HG03571 (cell line): ENCODE data around the gene AP1G1.
"Not testable (repeated sequence)": the region's sequence is repeated elsewhere in the genome, so short reads cannot be mapped to it uniquely, and the experiment has no call there.

Experiments
- ATAC-seq: cut with Tn5 transposase; IDR thresholded peaks from one replicate; pipeline ENCODE4 v1.9.1; 2021; ENCODE audit not compliant: unreplicated experiment

The AP1G1 gene

DNA sequence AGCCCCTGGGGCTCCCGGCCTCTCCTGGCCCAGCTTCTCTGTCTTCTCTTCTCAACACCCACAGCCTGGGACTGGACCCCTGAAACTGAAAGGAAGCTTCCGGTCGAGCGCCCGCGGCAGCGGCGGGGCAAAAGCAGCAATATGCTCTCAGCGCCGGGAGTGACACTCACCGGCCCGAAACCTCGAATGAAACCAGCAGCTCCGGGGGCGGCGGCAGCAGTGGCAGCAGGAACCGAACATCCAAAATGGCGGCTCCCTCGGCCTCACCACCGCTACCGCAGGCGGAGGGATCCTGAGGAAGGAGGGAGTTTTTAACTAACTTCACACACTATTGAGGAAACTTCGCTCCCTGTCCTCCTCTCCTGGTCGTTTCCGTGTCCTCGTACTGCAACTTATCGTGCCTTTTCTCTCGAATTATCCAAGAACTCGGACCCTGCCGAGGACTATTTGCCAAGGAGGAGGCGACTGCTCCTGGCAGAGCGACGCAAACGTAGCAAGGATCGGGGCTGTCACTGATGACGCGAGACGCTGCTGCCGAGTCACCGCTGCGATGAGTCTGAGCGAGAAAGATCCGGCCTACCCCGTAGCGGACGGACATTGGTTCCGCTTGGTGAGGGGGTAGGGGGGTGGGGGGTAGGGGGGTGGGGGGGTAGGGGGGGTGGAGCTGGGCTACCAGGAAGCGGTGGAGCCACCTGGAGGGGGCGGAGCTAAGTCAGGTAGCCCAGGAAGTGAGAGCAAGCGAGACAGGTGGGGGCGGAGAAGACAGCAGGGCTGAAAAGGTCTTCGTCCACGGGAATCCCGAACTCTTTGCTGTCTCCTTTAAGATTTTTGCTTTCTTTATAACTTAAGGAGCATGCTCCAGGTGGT is at the start of gene AP1G1:
Gene AP1G1, minus strand, starts transcription at position 242 of the 867 bp plus-strand sequence. CDS start 19,355 bp downstream, outside the sequence.
- ATAC-seq = peak; percentile 71

DNA sequence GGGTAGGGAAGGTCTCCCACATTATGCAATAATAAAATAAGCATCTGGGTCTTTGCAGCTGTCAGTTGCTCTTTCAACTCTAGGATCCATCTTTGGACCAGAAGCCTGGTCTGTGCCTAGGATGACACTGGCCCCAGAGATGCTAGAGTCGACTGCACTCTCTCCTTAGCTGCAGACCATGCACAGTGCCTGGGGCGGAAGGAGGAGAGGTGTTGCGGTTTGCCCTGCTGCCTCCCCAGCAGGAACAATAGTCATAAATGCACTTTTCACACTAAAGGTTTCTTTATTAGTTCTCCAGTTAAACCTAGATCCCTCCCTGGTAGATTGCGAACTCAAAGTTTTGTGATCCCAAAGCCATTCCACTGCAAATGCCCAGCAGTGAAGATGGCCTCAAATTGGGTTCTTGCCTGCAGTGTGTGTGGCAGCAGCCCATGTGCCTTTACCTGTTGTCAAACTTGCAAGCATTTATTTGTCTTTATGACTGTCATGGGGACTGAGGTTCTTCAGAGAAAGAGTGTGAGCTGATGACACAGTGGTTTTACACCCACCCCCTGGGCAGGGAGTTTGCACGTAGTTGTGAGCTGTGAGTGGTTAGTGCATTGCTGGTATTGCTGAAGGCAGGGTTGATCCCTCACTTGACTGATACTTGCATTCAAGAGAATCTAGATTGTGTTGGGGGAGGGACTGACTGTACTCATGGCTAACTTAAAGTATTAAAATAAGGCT is 47.5 kb upstream of the AP1G1 start:
- no peak for ATAC-seq

DNA sequence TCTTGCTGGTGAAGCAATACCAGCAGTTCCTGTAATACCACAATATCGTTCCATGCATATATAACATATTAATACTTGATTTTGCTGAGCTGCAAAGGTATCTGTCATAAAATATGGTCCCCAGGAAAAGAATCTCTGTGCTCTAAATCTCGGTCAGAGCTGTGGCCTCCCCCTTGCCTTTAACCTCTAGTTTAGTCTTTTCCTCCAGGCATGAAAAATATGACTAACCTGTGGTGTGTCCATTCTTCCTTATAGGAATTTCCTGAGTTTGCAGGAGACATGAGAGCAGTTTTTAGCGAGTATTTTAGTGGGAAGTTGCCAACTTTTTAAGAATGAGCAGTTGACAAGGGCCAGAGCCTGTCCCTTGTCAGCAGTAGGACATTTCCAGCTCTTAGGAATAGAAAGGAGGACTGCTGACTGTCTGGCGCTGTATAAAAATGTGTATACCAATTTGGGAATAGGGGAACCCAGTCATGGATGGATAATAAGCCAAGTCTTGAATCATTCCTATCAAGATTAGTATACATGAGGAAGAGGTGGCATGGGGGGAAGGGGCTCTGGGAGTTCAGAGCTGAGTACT is 45.8 kb upstream of the AP1G1 start:
- ATAC-seq = no peak

DNA sequence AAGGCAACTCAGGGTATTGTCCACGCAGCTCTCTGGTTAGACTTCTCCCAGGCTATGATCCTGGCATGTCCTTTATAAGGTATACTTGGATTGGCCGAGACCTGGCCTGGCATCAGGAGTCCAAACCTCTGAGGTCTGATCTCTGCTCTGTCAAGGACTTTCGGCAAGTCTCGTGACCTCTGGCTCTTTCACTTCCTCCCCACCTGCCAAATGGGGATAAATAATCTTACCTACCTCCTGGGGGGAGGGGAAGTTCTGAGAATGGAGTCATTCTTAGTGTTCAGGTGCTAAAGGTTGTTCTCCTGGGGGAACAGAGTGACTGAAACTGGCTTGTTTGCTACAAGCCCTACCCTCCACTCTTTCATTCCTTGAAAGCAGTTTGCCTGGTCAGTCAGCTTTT is 44.8 kb upstream of the AP1G1 start:
- peak; percentile 48 for ATAC-seq

DNA sequence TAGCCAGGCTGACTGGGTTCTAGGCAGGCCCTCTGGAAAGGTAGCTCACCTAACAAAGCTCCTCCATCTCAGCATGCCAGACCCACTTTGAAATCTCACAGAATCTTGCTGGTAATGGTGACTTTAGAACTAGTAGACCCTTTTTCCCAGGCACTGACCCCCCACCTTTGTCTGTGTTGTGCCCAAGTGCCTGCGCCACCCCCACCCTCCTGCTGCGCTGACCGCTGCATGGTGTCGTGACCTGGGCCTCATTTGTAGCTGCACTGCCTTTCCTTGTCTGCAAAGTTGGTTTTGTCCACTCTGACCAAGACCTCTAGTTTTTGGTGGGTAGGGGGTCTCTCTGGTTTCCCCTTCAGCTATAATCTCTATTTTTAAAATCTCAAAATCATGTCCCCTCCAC is 43.9 kb upstream of the AP1G1 start:
- ATAC-seq = no peak

DNA sequence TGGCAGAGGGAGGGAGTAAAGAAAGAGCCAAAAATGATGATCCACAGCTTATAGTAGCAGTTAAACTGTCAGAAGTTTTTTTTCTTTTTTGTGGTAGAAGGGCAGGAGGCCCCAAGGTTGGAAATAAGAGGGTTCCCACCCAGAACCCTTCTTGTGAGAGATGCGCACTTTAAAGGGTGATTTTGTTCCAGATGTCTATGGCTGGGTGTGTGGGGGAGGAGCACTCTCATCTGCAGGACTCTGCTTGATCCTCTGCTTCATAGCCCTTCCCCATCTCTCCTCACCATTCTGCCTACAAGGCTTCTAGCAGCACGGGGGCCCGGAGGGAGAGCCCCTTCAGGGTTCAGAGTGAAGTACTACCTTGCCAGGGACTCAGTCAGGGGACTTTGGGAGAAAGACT is 43.5 kb upstream of the AP1G1 start:
- no peak for ATAC-seq

DNA sequence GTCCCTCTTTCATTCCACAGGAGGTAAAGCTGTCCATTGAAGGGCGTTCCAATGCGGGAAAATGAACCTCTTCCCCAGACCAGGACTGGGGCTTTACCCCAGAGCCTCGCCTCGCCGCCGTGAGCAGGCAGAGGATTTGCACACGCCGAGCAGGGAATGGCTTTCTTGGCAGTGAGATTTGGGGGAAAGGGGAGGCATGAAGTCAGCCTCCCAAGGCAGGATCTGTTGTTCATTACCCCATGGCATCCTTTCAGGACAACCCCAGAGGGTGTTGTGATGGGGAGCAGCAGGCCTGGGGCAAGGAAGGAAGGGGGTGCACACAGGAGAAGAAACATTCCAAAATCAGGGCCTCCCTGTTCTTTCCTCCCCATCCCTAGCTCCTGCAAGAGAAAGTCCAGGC is 43.1 kb upstream of the AP1G1 start:
- no peak for ATAC-seq

DNA sequence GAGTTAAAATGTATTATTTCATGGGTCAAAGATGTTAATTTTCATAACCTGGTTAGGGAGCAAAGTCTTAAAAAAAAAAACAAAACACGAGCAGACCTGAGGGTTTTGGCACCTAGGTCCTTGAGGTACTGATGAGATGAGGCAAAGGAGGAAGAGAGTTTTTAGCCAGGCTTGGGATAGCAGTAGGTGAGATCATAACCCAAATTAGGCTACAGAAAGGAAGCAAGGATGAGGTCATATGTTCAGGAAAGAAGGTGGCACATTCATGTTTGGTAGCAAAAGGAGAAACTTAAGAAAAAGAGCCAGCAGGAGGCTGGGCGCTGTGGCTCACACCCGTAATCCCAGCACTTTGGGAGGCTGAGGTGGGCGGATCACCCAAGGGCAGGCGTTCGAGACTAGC is 40.0 kb upstream of the AP1G1 start:
- ATAC-seq = no peak

DNA sequence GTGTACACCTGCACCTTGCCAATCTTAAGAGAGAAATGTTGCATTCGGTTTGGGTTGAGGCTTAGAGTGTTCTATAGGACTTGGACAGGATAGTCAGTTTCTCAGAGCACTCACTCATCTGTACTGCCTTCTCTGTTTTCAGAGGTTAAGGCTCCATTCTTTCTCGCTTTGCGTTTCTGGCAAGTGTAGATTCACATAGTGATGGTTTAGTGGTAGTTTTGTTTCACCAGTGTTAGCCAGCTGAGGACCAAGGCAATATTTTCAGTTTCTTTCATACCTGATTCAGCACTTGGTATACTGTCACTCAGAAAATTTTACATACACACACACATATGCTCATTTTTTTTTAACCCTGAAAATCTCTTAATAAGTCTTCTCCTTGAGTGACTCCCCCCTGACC is 38.5 kb upstream of the AP1G1 start:
- ATAC-seq = no peak

DNA sequence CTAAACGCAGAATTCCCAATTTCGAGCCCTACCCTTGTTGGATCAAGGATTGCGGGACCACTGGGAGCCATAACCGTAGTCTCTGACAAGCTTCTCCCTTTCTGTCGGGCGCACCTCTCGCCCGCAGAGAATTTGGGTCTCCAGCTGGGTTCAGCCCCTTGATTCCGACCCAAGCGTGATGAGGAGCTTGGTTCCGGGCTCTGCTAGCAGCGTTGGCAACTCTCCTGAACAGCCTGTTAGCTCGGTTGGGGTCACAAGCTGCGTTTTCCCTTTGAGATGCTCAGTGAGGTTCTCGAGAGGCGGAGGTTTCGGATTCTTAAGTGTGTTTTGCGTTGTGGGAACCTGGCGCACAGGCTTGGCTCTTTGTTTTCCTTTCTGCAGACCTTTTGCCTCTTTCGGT is 37.8 kb upstream of the AP1G1 start:
- no peak for ATAC-seq

DNA sequence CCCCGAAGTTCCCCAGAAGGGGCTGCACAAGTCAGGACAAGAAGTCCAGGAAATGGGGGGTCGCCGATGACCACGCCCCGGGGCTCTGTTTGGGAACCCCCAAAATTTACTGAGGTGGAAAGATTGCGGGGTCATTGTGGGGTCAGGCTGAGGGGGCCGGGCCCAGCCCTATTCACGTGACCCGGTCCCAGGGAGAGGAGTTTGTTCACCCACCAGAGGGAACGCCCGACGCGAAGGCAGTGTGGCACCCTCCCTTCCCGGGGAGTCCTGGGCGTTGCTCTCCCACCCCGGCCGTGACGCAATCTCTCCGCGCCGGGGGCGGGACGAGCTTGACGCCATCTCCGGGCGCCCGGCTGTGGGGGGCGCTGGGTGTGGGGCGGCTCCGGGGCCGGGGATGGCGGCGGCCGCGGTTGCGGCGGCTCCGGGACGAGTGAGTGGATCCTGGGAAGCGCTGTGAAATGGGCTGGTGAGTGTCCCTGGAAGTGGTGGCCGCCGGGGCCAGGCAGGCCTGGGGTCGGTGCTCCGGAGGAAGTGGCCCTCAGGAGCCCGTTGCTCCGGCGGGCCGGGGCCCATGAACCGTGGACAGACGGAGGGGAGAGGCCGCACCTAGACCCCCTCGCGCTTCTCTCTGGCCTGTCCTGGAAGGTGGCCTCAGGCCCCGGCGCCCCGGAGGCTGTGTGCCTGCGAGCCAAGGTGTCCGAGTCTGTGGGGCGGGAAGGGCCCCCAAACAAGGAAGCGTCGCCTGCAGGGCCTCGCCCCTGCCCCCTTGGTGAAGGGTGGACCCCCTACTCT is 37.2 kb upstream of the AP1G1 start, which contains the start of gene ATXN1L:
Gene ATXN1L, plus strand, starts transcription at position 338 of the 792 bp plus-strand sequence. CDS start 3,765 bp downstream, outside the sequence.
- peak; percentile 64 for ATAC-seq

DNA sequence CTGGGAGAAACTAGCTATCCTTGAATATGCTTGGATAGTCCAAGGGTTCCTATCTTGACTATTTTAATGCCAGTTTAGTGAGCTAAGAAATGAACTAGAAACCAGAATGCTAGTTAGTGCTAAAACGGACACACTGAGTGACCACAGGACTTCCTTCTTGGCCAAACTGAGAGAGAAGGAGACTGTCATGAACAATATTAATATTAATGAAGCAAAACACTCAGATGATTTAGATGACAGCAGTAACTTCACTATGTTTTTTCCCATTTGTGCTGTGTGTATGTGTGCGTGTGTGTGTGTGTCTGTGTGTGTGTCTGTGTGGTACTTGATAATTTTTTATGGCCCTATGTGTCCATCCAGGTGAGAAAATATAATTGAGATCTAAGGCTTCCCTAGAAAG is 34.9 kb upstream of the AP1G1 start:
- ATAC-seq = no peak

DNA sequence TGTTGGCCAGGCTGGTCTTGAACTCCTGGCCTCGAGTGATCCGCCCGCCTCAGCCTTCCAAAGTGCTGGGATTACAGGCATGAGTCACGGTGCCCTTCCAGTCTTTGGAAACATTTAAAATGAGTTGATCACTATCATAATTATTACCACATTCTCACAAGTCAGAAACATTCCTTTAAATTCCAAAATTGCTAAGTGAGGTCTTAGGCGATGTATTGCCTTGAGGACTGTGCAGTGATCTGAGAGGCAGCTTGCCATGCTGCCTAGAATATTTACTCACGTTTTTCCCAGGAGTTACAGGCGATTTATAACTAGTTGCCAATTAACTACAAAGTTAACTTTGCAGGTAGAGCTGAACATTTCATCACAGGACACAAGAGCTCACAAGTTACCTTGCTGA is 31.4 kb upstream of the AP1G1 start:
- ATAC-seq = no peak

DNA sequence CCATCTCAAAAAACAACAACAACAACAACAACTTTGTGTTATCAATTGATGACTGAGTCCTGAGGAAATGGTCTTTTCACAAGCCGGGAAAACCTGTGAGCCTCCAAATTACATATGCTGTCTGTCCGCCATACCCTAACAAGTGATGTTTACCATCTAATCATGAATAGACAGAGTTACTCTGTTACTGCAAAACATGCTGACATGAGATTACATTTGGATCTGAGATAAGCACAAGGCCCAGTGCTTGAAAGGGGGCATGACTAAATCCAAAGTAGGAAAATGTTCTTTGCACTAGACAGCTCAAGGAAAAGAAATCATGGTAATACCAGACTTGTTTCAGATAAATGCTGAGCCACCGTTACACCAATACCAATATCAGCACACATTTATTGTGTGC is 28.5 kb upstream of the AP1G1 start:
- no peak for ATAC-seq

DNA sequence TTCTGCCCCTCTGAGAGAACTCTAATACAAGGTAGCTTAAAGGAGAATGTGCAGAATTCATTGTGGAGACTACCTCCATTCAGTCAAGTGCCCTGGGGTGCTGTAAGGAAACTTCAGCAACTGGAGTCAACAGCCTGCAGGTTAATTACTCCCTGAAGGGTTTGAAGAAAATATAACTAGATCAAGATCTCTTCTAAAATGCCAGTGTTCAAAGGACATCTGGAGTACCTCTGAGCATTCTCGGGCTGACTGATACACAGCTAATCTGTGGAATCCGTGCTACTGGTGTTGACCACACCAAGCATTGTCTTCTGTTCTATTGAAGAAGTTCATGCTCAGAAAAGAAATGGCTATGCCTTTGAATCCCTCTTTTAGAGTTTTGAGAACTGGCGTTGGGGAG is 25.7 kb upstream of the AP1G1 start:
- no peak for ATAC-seq

DNA sequence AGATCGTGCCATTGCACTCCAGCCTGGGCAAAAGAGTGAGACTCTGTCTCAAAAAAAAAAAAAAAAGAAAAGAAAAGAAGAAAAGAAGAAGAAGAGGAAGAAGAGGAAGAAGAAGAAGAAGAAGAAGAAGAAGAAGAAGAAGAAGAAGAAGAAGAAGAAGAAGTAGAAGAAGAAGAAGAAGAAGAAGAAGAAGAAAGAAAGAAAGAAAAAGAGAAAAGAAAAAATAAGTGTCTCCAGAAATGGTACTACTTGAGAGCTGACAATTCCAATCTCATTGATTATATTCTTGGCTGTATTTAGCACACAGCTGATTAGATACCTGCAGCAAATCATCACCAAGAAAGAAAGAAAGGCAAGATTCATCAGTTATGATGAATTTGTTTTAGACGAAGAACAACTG is 23.5 kb upstream of the AP1G1 start:
- ATAC-seq = not testable (repeated sequence)

DNA sequence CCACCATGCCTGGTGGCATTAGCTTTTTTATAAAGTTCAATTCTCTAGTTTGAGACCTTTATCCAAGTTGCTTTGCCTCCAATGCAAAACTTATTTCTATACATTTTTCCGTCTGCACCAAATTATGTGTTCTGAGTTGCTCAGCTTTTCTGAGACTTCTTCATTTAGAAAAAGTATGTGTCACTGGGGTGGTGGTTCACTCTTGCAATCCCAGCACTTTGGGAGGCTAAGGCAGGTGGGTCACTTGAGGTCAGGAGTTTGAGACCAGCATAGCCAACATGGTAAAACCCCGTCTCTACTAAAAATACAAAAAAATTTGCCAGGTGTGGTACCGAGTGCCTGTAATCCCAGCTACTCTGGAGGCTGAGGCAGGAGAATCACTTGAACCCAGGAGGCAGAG is 23.1 kb upstream of the AP1G1 start:
- not testable (repeated sequence) for ATAC-seq

DNA sequence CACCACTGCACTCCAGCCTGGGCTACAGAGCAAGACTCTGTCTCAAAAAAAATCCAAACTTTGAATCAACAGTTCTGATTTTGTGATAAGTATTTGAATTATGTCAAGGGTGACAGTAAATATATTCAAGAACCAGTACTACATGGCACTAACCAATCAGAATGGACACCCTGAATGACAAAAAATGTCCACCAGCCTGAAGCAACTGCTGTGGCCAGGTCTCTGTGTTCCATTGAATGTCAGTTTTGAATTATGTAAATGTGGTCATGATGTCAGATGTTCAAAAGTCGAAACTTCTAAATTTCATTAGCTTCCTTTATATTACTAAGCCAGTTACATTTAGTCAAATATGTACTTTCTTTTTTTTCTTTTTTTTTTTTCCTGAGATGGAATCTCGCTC is 21.7 kb upstream of the AP1G1 start:
- no peak for ATAC-seq

DNA sequence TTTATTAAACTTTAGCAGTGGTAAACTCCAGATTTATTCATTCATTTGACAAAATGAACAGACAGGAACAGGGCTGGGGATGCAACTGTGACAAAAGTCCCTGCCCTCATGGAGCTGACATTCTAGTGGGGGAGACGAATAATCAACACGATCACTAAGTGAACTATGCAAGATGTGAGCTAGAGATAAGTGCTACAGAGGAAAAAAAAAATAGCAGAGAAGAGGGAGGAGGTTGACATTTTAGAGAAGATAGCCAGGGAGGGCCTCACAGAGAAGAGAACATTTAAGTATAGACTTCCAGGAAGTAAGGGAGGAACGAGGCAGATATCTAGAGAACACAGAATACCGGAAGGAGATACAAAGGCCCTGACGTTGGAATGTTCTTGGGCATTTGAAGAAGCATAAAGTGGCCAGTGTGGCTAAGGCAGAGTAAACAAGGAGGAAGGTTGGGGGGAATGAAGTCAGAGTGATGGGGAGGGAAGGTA is 17.9 kb upstream of the AP1G1 start:
- no peak for ATAC-seq

DNA sequence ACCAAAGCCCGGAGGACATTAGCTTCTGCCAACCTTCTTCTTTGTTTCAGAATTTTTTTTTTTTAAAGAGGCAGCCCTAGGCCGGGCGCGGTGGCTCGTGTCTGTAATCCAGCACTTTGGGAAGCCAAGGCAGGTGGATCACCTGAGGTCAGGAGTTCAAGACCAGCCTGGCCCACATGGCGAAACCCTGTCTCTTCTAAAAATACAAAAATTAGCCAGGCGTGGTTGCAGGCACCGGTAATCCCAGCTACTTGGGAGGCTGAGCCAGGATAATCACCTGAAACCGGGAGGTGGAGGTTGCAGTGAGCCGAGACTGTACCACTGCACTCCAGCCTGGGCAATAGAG is 8.5 kb upstream of the AP1G1 start:
- peak; percentile 5 for ATAC-seq

DNA sequence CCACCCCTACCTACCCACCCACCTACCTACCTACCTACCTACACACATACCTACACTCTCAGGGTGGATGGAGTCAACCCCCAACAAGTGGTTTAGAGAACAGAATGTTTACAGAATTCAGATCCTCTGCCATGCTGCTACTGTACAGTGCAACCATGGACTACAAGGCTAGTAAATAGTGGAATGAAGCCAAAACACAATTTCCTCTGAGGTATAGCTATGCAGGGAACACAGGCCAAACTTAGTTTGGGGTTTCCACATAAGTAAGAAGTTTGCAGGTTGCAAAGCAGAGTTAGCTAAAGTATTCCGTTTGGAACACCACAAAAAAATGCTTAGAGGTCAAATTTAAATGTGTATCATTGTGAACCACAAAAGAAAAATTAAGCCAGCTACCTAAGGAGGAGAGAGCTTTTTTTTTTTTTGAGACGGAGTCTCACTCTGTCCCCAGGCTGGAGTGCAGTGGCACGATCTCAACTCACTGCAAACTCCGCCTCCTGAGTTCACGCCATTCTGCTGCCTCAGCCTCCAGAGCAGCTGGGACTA is 2.7 kb upstream of the AP1G1 start:
- no peak for ATAC-seq
